Stimulated activated CD4-positive, alpha-beta T cell treated with anti-CD3 and anti-CD28 coated beads, Interleukin-2, amount 100 ng/mL, for 4 hours (primary cell): ENCODE measurements around the gene INTS6.
"Not testable (repeated sequence)": the region's sequence is repeated elsewhere in the genome, so short reads cannot be mapped to it uniquely, and the experiment has no call there.

Experiments used
- DNase-seq: peaks from one replicate; pipeline ENCODE4 v3.0.0-alpha.2; 2020; ENCODE audit warnings: low read depth

INTS6 gene

GRCh38 chr13:51453959-51454703, 1.3 kb upstream of the INTS6 start:
- DNase-seq = peak; percentile 48

GRCh38 chr13:51453207-51453958, 547 bp upstream of the INTS6 start:
- peak; percentile 69 for DNase-seq

GRCh38 chr13:51451467-51452360, 1.1 kb downstream of the INTS6 start:
- peak; percentile 65 for DNase-seq

GRCh38 chr13:51451134-51451466, 1.7 kb downstream of the INTS6 start:
- no peak for DNase-seq

GRCh38 chr13:51449018-51449417, 3.8 kb downstream of the INTS6 start:
- DNase-seq = no peak

GRCh38 chr13:51444922-51445321, 7.9 kb downstream of the INTS6 start:
- DNase-seq = no peak

- DNase-seq = no peak
These were observed 12.5 kb downstream of the INTS6 start for GRCh38 chr13:51440381-51440780.

GRCh38 chr13:51437550-51438127, 15.2 kb downstream of the INTS6 start:
- DNase-seq = no peak

- DNase-seq = no peak
These were observed 17.7 kb downstream of the INTS6 start for GRCh38 chr13:51435002-51435578.

- DNase-seq = no peak
These were observed 20.3 kb downstream of the INTS6 start for GRCh38 chr13:51432576-51432975.

- DNase-seq = no peak
These were observed 25.9 kb downstream of the INTS6 start for GRCh38 chr13:51426982-51427381.

GRCh38 chr13:51425410-51426042, 27.3 kb downstream of the INTS6 start:
- DNase-seq = no peak

GRCh38 chr13:51423766-51424165, 29.1 kb downstream of the INTS6 start:
- DNase-seq = no peak

GRCh38 chr13:51422484-51422883, 30.4 kb downstream of the INTS6 start:
- no peak for DNase-seq

GRCh38 chr13:51420681-51421490, 31.9 kb downstream of the INTS6 start:
- no peak for DNase-seq

- DNase-seq = no peak
These were observed 33.7 kb downstream of the INTS6 start for GRCh38 chr13:51419001-51419636.

- DNase-seq = no peak
These were observed 35.1 kb downstream of the INTS6 start for GRCh38 chr13:51417716-51418115.

- no peak for DNase-seq
These were observed 36.7 kb downstream of the INTS6 start for GRCh38 chr13:51416107-51416506.

- not testable (repeated sequence) for DNase-seq
These were observed 37.5 kb downstream of the INTS6 start for GRCh38 chr13:51415339-51415738.

- DNase-seq = no peak
These were observed 40.4 kb downstream of the INTS6 start for GRCh38 chr13:51412431-51412830.
